Mucosa of stomach (tissue), 1 donor: Measurements from ENCODE around the gene CTRB2.
"Not testable (repeated sequence)": the region's sequence is repeated elsewhere in the genome, so short reads cannot be mapped to it uniquely, and the experiment has no call there.

Experiments
- H3K27me3 ChIP-seq: one replicate; pipeline ENCODE4 v1.7.0; 2013; ENCODE audit warnings: mild to moderate bottlenecking, low read length; ENCODE audit not compliant: control insufficient read depth, insufficient read depth
- H3K36me3 ChIP-seq: one replicate; pipeline ENCODE4 v1.7.0; 2013; ENCODE audit warnings: low read length; ENCODE audit not compliant: control insufficient read depth, insufficient read depth
- H3K4me1 ChIP-seq: one replicate; pipeline ENCODE4 v1.7.0; 2013; ENCODE audit warnings: mild to moderate bottlenecking, low read length; ENCODE audit not compliant: control insufficient read depth, insufficient read depth
- H3K4me3 ChIP-seq: one replicate; pipeline ENCODE4 v1.7.0; 2013; ENCODE audit warnings: low read length
- H3K9ac ChIP-seq: one replicate; pipeline ENCODE4 v1.7.0; 2013; ENCODE audit warnings: mild to moderate bottlenecking, low read length, moderate library complexity
- H3K9me3 ChIP-seq: one replicate; pipeline ENCODE4 v1.7.0; 2013; ENCODE audit warnings: mild to moderate bottlenecking, low read length, moderate library complexity; ENCODE audit not compliant: control insufficient read depth
- donor health status: Pancreatic carcinoma.

Gene CTRB2

GRCh38 chr16:75248142-75248535, 41.2 kb upstream of the CTRB2 start:
- Histone ChIP-seq H3K4me3 (peak overlapping the region; percentile 58), H3K36me3 (peaks cover 2% of the 10 kb centered on the region), H3K4me1 (peaks cover 82% of the 10 kb centered on the region), H3K27me3 (no peaks in the 10 kb centered on the region), H3K9ac (peak overlapping the region; percentile 97), H3K9me3 (no peaks in the 10 kb centered on the region)

- H3K9ac ChIP-seq, result peak overlapping the region; percentile 97
- H3K4me1 ChIP-seq, result peaks cover 76% of the 10 kb centered on the region
- H3K4me3 ChIP-seq, result no peak overlapping the region
- peaks cover 11% of the 10 kb centered on the region for H3K36me3 ChIP-seq
- H3K27me3 ChIP-seq, result no peaks in the 10 kb centered on the region
- no peaks in the 10 kb centered on the region for H3K9me3 ChIP-seq
Measured at GRCh38 chr16:75247249-75247648, 40.3 kb upstream of the CTRB2 start.

GRCh38 chr16:75246504-75247205, 39.7 kb upstream of the CTRB2 start:
- Histone ChIP-seq H3K9me3 (no peaks in the 10 kb centered on the region), H3K9ac (peak overlapping the region; percentile 97), H3K4me3 (no peak overlapping the region), H3K4me1 (peaks cover 73% of the 10 kb centered on the region), H3K27me3 (no peaks in the 10 kb centered on the region), H3K36me3 (peaks cover 17% of the 10 kb centered on the region)

GRCh38 chr16:75244844-75245758, 38.1 kb upstream of the CTRB2 start:
- H3K36me3 ChIP-seq, result peaks cover 25% of the 10 kb centered on the region
- H3K9ac ChIP-seq, result peak overlapping the region; percentile 97
- peaks cover 75% of the 10 kb centered on the region for H3K4me1 ChIP-seq
- H3K9me3 ChIP-seq, result no peaks in the 10 kb centered on the region
- H3K4me3 ChIP-seq, result no peak overlapping the region
- no peaks in the 10 kb centered on the region for H3K27me3 ChIP-seq

DNA sequence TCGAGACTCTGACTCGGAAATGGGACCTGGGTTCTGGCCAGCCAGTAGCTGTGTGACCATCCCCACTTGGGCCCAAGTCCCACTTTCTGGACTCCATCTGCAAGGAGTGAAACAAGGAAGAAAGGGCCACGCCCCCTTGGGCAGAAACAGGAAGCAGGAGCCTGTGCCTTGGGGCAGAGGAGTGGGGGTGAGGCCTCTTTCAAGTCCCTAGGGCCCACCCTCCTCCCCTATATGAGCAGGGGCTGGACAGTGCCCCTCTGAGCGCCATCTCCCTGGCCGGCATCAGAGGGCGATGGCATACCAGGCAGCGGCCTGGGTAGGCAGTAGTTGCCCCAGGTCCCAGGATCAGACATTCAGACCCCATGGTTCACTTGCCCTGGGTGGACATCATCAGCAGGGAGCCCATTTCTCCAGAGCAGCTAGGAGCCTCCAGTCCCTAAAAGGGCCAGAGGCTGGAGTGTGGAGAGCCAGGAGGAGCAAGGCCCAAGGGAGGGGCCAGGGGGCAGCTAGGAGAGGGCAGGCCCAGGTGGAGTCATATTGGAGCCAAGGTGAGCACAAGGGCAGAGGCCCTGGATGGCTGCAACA, 37.4 kb upstream of the CTRB2 start:
- Histone ChIP-seq H3K27me3 (no peaks in the 10 kb centered on the region), H3K9ac (peak overlapping the region; percentile 66), H3K4me3 (no peak overlapping the region), H3K9me3 (no peaks in the 10 kb centered on the region), H3K4me1 (peaks cover 67% of the 10 kb centered on the region), H3K36me3 (peaks cover 25% of the 10 kb centered on the region)

GRCh38 chr16:75243667-75244224, 36.8 kb upstream of the CTRB2 start:
- Histone ChIP-seq H3K27me3 (no peaks in the 10 kb centered on the region), H3K9me3 (no peaks in the 10 kb centered on the region), H3K4me1 (peaks cover 67% of the 10 kb centered on the region), H3K4me3 (no peak overlapping the region), H3K9ac (peak overlapping the region; percentile 23), H3K36me3 (peaks cover 25% of the 10 kb centered on the region)

GRCh38 chr16:75242436-75243078, 35.6 kb upstream of the CTRB2 start:
- Histone ChIP-seq H3K36me3 (peaks cover 25% of the 10 kb centered on the region), H3K4me1 (peaks cover 57% of the 10 kb centered on the region)
- not testable (repeated sequence) for H3K9me3 ChIP-seq, H3K27me3 ChIP-seq, H3K4me3 ChIP-seq, H3K9ac ChIP-seq

DNA sequence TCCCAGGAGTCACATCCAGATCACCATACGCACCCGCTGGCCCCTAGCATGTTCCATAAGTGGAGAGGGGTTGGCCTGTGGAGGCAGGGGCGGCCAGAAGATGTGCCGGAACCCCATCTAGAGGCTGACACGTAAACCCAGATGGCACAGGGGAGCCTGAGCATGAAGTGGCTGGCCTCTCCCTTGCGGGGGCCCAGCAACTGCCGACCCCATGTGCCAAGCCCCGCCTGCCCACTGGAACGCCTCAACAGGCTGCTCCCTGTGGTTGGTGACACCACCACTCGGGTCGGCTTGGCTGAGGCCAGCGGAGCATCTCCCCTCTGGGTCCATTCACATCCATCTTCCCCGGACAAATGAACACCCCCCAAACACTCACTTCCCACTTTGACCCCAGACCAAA, 35.0 kb upstream of the CTRB2 start:
- no peak overlapping the region for H3K4me3 ChIP-seq
- peaks cover 25% of the 10 kb centered on the region for H3K36me3 ChIP-seq
- no peaks in the 10 kb centered on the region for H3K27me3 ChIP-seq
- peaks cover 51% of the 10 kb centered on the region for H3K4me1 ChIP-seq
- H3K9ac ChIP-seq, result no peak overlapping the region
- H3K9me3 ChIP-seq, result no peaks in the 10 kb centered on the region

DNA sequence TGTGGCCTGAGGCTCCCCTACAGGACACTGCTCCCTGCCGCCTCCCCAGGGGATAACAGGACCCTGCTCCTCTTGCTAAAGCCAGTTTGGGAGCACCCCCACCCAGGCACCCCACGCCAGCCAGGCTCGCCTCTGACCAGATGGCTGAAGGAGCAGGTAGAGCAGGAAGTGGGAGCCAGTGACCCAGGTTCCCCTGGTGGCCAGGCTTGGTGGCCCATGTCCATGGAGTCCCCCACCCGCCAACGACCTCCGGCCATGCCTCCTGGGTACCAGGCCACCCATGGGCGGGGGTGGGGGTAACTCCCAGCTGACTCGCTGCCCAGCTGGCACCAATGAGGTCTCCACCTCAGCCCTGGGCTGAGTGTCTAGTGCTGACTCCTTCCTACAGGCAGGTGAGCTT, 34.5 kb upstream of the CTRB2 start:
- H3K9me3 ChIP-seq, result no peaks in the 10 kb centered on the region
- H3K36me3 ChIP-seq, result peaks cover 25% of the 10 kb centered on the region
- no peaks in the 10 kb centered on the region for H3K27me3 ChIP-seq
- no peak overlapping the region for H3K9ac ChIP-seq
- no peak overlapping the region for H3K4me3 ChIP-seq
- H3K4me1 ChIP-seq, result peaks cover 45% of the 10 kb centered on the region

GRCh38 chr16:75240633-75241032, 33.7 kb upstream of the CTRB2 start:
- Histone ChIP-seq H3K36me3 (peaks cover 25% of the 10 kb centered on the region), H3K4me1 (peaks cover 38% of the 10 kb centered on the region)
- H3K4me3 ChIP-seq, H3K9me3 ChIP-seq, H3K9ac ChIP-seq, H3K27me3 ChIP-seq: not testable (repeated sequence)

- Histone ChIP-seq H3K4me3 (no peak overlapping the region), H3K36me3 (peaks cover 25% of the 10 kb centered on the region), H3K27me3 (no peaks in the 10 kb centered on the region), H3K4me1 (peaks cover 29% of the 10 kb centered on the region), H3K9me3 (no peaks in the 10 kb centered on the region), H3K9ac (peak overlapping the region; percentile 31)
Measured at GRCh38 chr16:75239542-75240122, 32.7 kb upstream of the CTRB2 start.
